ENCODE data around the gene DSP.

DSP gene

DNA sequence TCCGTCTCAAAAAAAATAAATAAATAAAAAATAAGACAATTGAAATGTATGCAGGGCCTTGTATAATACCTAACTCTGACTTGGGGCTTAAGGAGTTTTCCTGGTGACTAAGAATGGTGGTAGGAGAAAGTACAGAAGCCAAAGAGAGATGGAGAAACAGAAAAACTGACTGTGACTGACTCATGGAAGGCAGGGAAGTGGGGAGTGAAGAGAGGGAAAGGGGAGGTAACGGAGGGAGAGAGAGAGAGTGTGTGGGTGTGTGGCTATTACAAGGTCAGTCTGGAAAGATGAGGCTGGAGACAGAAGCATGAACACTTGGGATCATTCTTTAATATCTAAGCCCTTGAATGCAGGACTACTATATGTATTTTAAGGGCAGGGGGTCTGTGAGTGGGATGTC, 87.0 kb downstream of the DSP start:
- no peak overlapping the region for H3K9ac ChIP-seq (ENCODE audit: low read depth, low read length, poor library complexity, severe bottlenecking)
- H3K36me3 ChIP-seq (ENCODE audit: insufficient read depth, low read length): no peaks in the 10 kb centered on the region
- no peak for TF ChIP-seq EZH2phosphoT487 (IDR thresholded peaks at IDR 0.05; ENCODE audit: borderline replicate concordance)
- no peak for TF ChIP-seq CTCF (conservative IDR thresholded peaks at IDR 0.05; ENCODE audit: low read length)
- no peaks in the 10 kb centered on the region for H3K9me2 ChIP-seq (replicated peaks; ENCODE audit: low read depth, low read length)
- H2AFZ ChIP-seq (ENCODE audit: low read length): no peak overlapping the region
- no peaks in the 10 kb centered on the region for H3K4me1 ChIP-seq (ENCODE audit: insufficient read depth, low read length, poor library complexity, severe bottlenecking)
- no peaks in the 10 kb centered on the region for H3K79me2 ChIP-seq (ENCODE audit: insufficient read depth, low read length)
- no peaks in the 10 kb centered on the region for H3K27me3 ChIP-seq (ENCODE audit: insufficient read depth, low read length, poor library complexity, severe bottlenecking)
- no peaks in the 10 kb centered on the region for H3F3A ChIP-seq (ENCODE audit: low read depth)
- no peaks in the 10 kb centered on the region for H3K9me3 ChIP-seq (ENCODE audit: insufficient read depth, low read depth, low read length)
- H4K20me1 ChIP-seq (ENCODE audit: insufficient read depth, low read length, poor library complexity, severe bottlenecking): no peaks in the 10 kb centered on the region
- H3K4me2 ChIP-seq (ENCODE audit: low read depth, low read length, poor library complexity, severe bottlenecking): no peak overlapping the region
- H3K4me3 ChIP-seq (ENCODE audit: low read length, poor library complexity, severe bottlenecking): no peak overlapping the region

DNA sequence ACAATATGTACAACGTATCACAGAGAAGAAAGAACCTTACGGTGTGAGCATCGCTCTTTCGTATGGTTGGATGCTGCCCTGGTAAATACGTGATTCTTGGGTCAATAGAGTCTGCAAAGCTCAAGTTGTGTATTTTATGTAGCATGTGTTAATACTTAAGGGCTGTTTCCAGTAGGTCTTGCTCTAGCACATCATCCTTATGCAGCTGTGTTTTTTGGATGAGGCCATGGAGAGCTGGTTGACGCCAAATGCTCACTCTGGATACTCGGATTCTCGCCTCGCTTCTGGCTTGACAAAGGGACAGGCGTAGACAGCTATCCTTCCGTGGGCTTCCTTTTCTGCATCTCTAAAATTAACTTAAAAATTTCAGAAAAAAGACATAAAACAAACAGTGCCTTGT, 87.4 kb downstream of the DSP start:
- H3F3A ChIP-seq (ENCODE audit: low read depth): no peaks in the 10 kb centered on the region
- no peak overlapping the region for H3K4me3 ChIP-seq (ENCODE audit: low read length, poor library complexity, severe bottlenecking)
- no peaks in the 10 kb centered on the region for H3K9me3 ChIP-seq (ENCODE audit: insufficient read depth, low read depth, low read length)
- no peaks in the 10 kb centered on the region for H3K79me2 ChIP-seq (ENCODE audit: insufficient read depth, low read length)
- no peaks in the 10 kb centered on the region for H4K20me1 ChIP-seq (ENCODE audit: insufficient read depth, low read length, poor library complexity, severe bottlenecking)
- no peaks in the 10 kb centered on the region for H3K9me2 ChIP-seq (replicated peaks; ENCODE audit: low read depth, low read length)
- no peak overlapping the region for H3K9ac ChIP-seq (ENCODE audit: low read depth, low read length, poor library complexity, severe bottlenecking)
- H3K36me3 ChIP-seq (ENCODE audit: insufficient read depth, low read length): no peaks in the 10 kb centered on the region
- no peak overlapping the region for H2AFZ ChIP-seq (ENCODE audit: low read length)
- H3K4me2 ChIP-seq (ENCODE audit: low read depth, low read length, poor library complexity, severe bottlenecking): no peak overlapping the region
- no peaks in the 10 kb centered on the region for H3K4me1 ChIP-seq (ENCODE audit: insufficient read depth, low read length, poor library complexity, severe bottlenecking)
- TF ChIP-seq EZH2phosphoT487 (IDR thresholded peaks at IDR 0.05; ENCODE audit: borderline replicate concordance) (no peak), CTCF (conservative IDR thresholded peaks at IDR 0.05; ENCODE audit: low read length) (no peak)
- H3K27me3 ChIP-seq (ENCODE audit: insufficient read depth, low read length, poor library complexity, severe bottlenecking): no peaks in the 10 kb centered on the region

- H3K9me2 ChIP-seq (replicated peaks; ENCODE audit: low read depth, low read length): no peaks in the 10 kb centered on the region
- H4K20me1 ChIP-seq (ENCODE audit: insufficient read depth, low read length, poor library complexity, severe bottlenecking): no peaks in the 10 kb centered on the region
- H3K4me3 ChIP-seq (ENCODE audit: low read length, poor library complexity, severe bottlenecking): no peak overlapping the region
- TF ChIP-seq CTCF (conservative IDR thresholded peaks at IDR 0.05; ENCODE audit: low read length) (no peak), EZH2phosphoT487 (IDR thresholded peaks at IDR 0.05; ENCODE audit: borderline replicate concordance) (no peak)
- no peaks in the 10 kb centered on the region for H3F3A ChIP-seq (ENCODE audit: low read depth)
- no peaks in the 10 kb centered on the region for H3K9me3 ChIP-seq (ENCODE audit: insufficient read depth, low read depth, low read length)
- no peaks in the 10 kb centered on the region for H3K79me2 ChIP-seq (ENCODE audit: insufficient read depth, low read length)
- no peaks in the 10 kb centered on the region for H3K4me1 ChIP-seq (ENCODE audit: insufficient read depth, low read length, poor library complexity, severe bottlenecking)
- no peaks in the 10 kb centered on the region for H3K36me3 ChIP-seq (ENCODE audit: insufficient read depth, low read length)
- H3K4me2 ChIP-seq (ENCODE audit: low read depth, low read length, poor library complexity, severe bottlenecking): no peak overlapping the region
- no peaks in the 10 kb centered on the region for H3K27me3 ChIP-seq (ENCODE audit: insufficient read depth, low read length, poor library complexity, severe bottlenecking)
- H3K9ac ChIP-seq (ENCODE audit: low read depth, low read length, poor library complexity, severe bottlenecking): no peak overlapping the region
- no peak overlapping the region for H2AFZ ChIP-seq (ENCODE audit: low read length)
Observed at GRCh38 chr6:7629321-7629720, 87.8 kb downstream of the DSP start.

All from Loucy (cell line).